Activated CD8-positive, alpha-beta memory T cell treated with anti-CD3 and anti-CD28 coated beads, Interleukin-2, amount 50 U/mL, for 24 hours (primary cell): ENCODE measurements around the gene SVEP1.

Experiments used
- DNase-seq: peaks from one replicate; pipeline ENCODE4 v3.0.0-alpha.2; 2020; ENCODE audit errors: extremely low read depth

SVEP1 gene

DNA sequence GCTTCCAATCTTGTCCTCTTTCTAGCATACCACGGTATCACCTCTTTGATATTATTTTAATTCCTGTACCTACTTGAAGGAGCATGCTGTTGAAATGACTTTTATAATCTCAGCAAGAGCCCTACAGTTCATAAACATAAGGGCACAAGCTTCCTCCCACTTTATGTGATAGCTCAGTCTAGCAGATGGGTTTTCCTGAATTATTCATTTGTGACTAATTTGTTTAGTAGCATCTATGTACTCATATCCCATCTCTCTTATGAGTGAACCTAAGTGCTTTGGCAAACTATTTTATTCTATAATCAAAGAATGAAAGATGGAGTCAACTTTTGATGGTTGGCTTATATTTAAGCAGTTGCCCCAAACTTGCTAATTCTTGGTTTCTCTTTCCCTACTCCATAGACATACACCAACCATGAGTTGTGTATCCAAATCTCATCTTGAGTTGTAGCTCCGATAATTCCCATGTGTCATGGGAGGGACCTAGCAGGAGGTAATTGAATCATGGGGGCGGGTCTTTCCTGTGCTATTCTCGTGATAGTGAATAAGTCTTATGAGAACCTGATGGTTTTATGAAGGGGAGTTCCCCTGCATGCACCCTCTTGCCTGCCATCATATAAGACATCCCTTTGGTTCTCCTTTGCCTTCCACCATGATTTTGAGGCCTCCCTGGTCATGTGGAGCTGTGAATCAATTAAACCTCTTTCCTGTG lies 259.6 kb downstream of the SVEP1 start:
- no peak for DNase-seq

DNA sequence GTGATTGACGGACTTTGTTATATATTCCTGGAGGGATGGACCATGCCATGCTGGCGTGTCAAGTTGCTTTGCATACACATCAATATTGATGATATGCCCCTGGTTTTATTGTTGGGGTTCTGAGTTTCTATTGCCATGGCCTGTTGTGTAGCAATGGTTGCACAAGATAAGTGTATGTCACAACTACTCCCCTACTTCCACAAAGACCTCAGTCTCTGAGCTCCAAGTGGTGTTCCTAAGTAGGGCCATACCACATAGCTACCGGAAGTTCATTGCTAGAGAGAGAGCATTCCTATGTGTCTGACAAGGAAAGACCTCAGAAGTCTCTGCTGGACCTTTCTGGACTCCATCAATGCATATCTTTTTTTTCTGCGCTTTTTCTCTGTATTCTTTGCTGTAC lies 261.6 kb downstream of the SVEP1 start:
- no peak for DNase-seq

DNA sequence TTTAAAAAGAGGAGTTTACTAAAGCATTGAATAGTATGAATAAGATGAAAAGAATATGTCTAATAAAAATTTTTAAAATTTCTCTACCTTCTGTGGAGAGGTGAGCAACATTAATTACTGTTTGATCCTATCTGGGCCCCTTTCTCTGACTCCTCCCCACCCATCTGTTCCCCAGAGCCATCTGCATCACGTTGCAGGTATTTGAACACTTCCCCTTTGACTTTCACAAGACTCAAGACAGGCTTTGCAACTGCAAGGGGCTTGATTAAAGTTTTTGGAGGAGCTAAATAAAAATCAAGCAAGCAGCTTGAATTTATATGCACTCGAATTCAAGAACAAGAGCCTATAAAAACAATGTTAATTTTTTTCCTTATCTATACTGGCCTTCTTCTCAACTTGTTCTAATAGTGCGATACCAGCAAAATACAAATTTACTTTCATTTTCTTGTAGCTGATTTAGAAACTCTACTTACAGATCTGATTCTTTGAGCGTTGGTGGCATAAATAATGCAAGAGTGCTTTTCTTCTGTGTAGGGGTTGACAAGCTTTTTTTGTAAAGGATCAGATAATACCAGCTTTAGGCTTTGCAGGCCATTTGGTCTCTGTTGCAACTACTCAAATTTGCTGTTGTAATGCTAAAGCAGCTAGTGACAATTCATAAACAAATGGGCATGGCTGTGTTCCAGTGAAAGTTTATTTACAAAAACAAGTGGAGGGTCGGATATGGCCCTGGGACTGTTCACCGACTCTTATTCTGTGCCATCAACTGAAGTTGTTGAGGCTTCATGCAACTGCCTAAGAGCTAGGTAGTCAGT lies 263.1 kb downstream of the SVEP1 start:
- DNase-seq = no peak
